GM12878 (cell line): ENCODE measurements around the gene RBPMS2. TPM values are rescaled to one million over a fixed set of nuclear protein-coding genes. Genes with fewer than 3 reads are reported as not detected.
A peak's percentile ranks its signal among the peaks of the same experiment; 100 is the strongest.

Experiments used
- ATAC-seq: fragments of 200-7000 bp; cut with Tn5 transposase; 3 replicates; pipeline ENCODE4 v1.9.1; 2020; ENCODE audit warnings: mild to moderate bottlenecking, moderate library complexity
- BruUV-seq: library from RNA; stranded (reverse); fragments of 400-500 nt; replicated peaks from 2 replicates; lab custom pipeline; 2021; lab: Mats Ljungman, UMichigan
- CTCF ChIA-PET: fragments of 300-600 bp; sonication (Branson Sonifier 250); formaldehyde crosslinking; extraction: SDS; loops from one replicate; lab custom pipeline; 2021; ENCODE audit warnings: inconsistent platforms; lab: Yijun Ruan, JAX
- POLR2A ChIA-PET: fragments of 350-600 bp; formaldehyde crosslinking; extraction: SDS; loops from one replicate; lab custom pipeline; 2021; ENCODE audit warnings: inconsistent platforms; lab: Charles Lee
- RAD21 ChIA-PET: fragments of 300-600 bp; sonication (Branson Sonifier 250); formaldehyde crosslinking; loops from one replicate; lab custom pipeline; 2023; ENCODE audit warnings: antibody characterized with exemption; ENCODE audit not compliant: unreplicated experiment; lab: Charles Lee
- SMC1A ChIA-PET: fragments of 300-600 bp; sonication (Branson Sonifier 250); formaldehyde crosslinking; loops from one replicate; lab custom pipeline; 2023; ENCODE audit not compliant: unreplicated experiment, uncharacterized antibody; lab: Charles Lee
- DNase-seq: peaks from one replicate; pipeline ENCODE4 v3.0.0-alpha.2; 2011; ENCODE audit warnings: low read depth, low spot score
- FAIRE-seq: peaks from 3 replicates; lab custom pipeline; 2011; peaks lifted over from hg19 to GRCh38; lab: Jason Lieb, UNC
- H2AFZ ChIP-seq: 2 replicates; pipeline ENCODE4 v1.6.0; 2011; ENCODE audit warnings: low read depth, low read length, control low read depth; ENCODE audit not compliant: control insufficient read depth
- H3K27ac ChIP-seq: 2 replicates; pipeline ENCODE4 v1.5.1; 2011; ENCODE audit warnings: control low read depth; ENCODE audit not compliant: control insufficient read depth, insufficient read depth
- H3K27me3 ChIP-seq, 2 experiments: replicated peaks in 1 of 2; 2 replicates each; pipeline versions ENCODE4 v1.6.0 to v1.6.1; 2011; ENCODE audit warnings: low read length in 1 of 2; ENCODE audit not compliant: control insufficient read depth in 2 of 2, insufficient read depth in 2 of 2
- H3K36me3 ChIP-seq, 2 experiments: 2 replicates each; pipeline ENCODE4 v1.5.1; 2011; ENCODE audit warnings: low read length in 1 of 2; ENCODE audit not compliant: control insufficient read depth in 2 of 2, insufficient read depth in 2 of 2
- H3K4me1 ChIP-seq: 2 replicates; pipeline ENCODE4 v1.6.1; 2011; ENCODE audit warnings: mild to moderate bottlenecking, low read length, moderate library complexity, mixed read lengths; ENCODE audit not compliant: control insufficient read depth, insufficient read depth
- H3K4me2 ChIP-seq: 2 replicates; pipeline ENCODE4 v1.6.0; 2011; ENCODE audit warnings: control low read depth; ENCODE audit not compliant: control insufficient read depth, insufficient read depth
- H3K4me3 ChIP-seq: fragments of 200-600 bp; sonication (generic); 2 replicates; pipeline ENCODE4 v1.5.1; 2016
- H3K79me2 ChIP-seq: 2 replicates; pipeline ENCODE4 v1.6.0; 2011; ENCODE audit warnings: low read length; ENCODE audit not compliant: control insufficient read depth, insufficient read depth
- H3K9ac ChIP-seq: 2 replicates; pipeline ENCODE4 v1.8.0; 2011; ENCODE audit warnings: low read length, control low read depth, mixed read lengths; ENCODE audit not compliant: control insufficient read depth, insufficient read depth
- H3K9me3 ChIP-seq: replicated peaks from 3 replicates; pipeline ENCODE4 v1.5.1; 2011; ENCODE audit warnings: mild to moderate bottlenecking, low read length; ENCODE audit not compliant: control insufficient read depth, insufficient read depth
- H4K20me1 ChIP-seq: 2 replicates; pipeline ENCODE4 v1.6.0; 2011; ENCODE audit not compliant: control insufficient read depth, insufficient read depth
- BHLHE40 ChIP-seq, 2 experiments: fragments of 450-650 bp in 1 of 2; IDR thresholded peaks; 2 replicates each; pipeline ENCODE4 v1.6.1; 2011 to 2017; ENCODE audit warnings: low read depth in 2 of 2, borderline replicate concordance in 1 of 2, improper control_type of control experiment in 1 of 2, low read length in 1 of 2, mild to moderate bottlenecking in 1 of 2
- MYB ChIP-seq: fragments of 150-350 bp; IDR thresholded peaks from 2 replicates; pipeline ENCODE4 v1.6.1; 2014; ENCODE audit warnings: mild to moderate bottlenecking, low read depth, low read length, borderline replicate concordance
- NR2F1 ChIP-seq: fragments of 450-650 bp; conservative IDR thresholded peaks from 2 replicates; pipeline ENCODE4 v1.6.1; 2017; ENCODE audit warnings: mild to moderate bottlenecking
- SIX5 ChIP-seq: IDR thresholded peaks from 2 replicates; pipeline ENCODE4 v1.6.1; 2011; ENCODE audit warnings: mild to moderate bottlenecking, low read depth, low read length, moderate library complexity; ENCODE audit not compliant: severe bottlenecking
- TAF1 ChIP-seq: IDR thresholded peaks from 2 replicates; pipeline ENCODE4 v1.6.1; 2011; ENCODE audit warnings: mild to moderate bottlenecking, low read depth, low read length, borderline replicate concordance
- WGBS: methylation state at CpG from one replicate; pipeline ENCODE4 v1.1.6; 2016; ENCODE audit warnings: low lambda C conversion rate; ENCODE audit not compliant: insufficient replicate concordance, insufficient coverage; ENCODE audit errors: missing lambda C conversion rate; 5-methylcytosine and 5-hydroxymethylcytosine counted together
- in situ Hi-C: fragments of 300-500 bp; cut with MboI; formaldehyde crosslinking; loops from 9 replicates; pipeline ENCODE4 v1.14.3; 2018; ENCODE audit warnings: mixed read lengths
- intact Hi-C: fragments of 100-400 bp; cut with micrococcal nuclease; formaldehyde crosslinking; loops from one replicate; pipeline ENCODE4 v1.14.2; 2022; ENCODE audit not compliant: unreplicated experiment
- polyA plus RNA-seq, 11 experiments: library from polyadenylated mRNA; depleted of rRNA in 4 of 11; unstranded in 6 of 11; stranded (reverse) in 5 of 11; fragments of >200 nt; fragmentation: Nextera tagmentation in 4 of 11; fragmentation: Illumina TruSeq in 1 of 11; extraction: Ambion mirVana in 4 of 11; extraction: Trizol in 1 of 11; gene quantifications; 1 replicate in 1 of 11; 2 replicates in 10 of 11; pipeline versions ENCODE4 v1.2.1 to v1.2.3, GENCODE V29; 2011 to 2016; ENCODE audit warnings: inconsistent platforms in 2 of 11, missing spikeins in 2 of 11, low read depth in 1 of 11
- total RNA-seq, 4 experiments: library from RNA; depleted of rRNA in 3 of 4; stranded (reverse); fragments of >200 nt in 3 of 4; fragmentation: Illumina TruSeq in 1 of 4; extraction: Trizol in 1 of 4; gene quantifications; 2 replicates each; pipeline versions ENCODE4 v1.2.1 to v1.2.3, GENCODE V29; 2013 to 2021
- TF ChIP-seq, protein P1 (sequence below): IDR thresholded peaks from 2 replicates; pipeline ENCODE4 v1.6.1; 2011; ENCODE audit warnings: borderline replicate concordance, low read depth, mild to moderate bottlenecking, moderate library complexity, low read length; ENCODE audit not compliant: insufficient read depth, poor library complexity, severe bottlenecking
- TF ChIP-seq, protein P2 (sequence below): fragments of 450-650 bp; formaldehyde crosslinking; IDR thresholded peaks from 2 replicates; pipeline ENCODE4 v1.4.0; 2020; ENCODE audit warnings: mild to moderate bottlenecking, moderate library complexity

RBPMS2 gene
- total and polyA plus RNA-seq, 10 of the 15 experiments (the other 5 are each of a cell fraction or from before 2014, with no cell fraction given), result 0.06 to 0.31 (median 0.19) TPM; not detected in 3

DNA sequence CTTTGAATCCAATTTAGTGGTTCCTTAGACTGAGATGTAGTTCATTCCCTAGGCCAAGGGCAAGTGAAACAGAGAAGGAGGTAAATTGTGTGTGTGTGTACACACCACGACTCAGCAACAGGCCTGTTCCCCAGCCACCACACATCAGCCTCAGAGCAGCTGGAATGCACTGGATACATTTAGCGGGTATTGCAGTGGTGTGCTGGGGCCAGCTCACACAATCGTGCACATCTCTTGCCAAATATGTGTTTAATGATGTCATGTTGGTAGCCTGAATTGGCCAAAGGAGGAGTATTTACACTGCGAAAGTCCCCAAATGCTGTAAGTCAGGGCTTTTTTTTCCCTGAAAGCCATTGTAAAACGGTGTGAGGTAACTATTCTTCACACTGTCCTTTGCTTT is 82.3 kb downstream of the RBPMS2 start:
- no TSS peak for BruUV-seq
- POLR2A ChIA-PET, result no interaction called here
- RAD21 ChIA-PET, result interaction anchor here (4.8 kb wide), 1 partner anchor 35 kb away, joined by 22 read pairs; no protein-coding TSS in a partner anchor
- H3K27me3 ChIP-seq, result no peaks in the 10 kb centered on the region
- no peak overlapping the region for H3K9ac ChIP-seq
- in situ Hi-C loops, result no loop called here
- ATAC-seq (no peak), FAIRE-seq (no peak), DNase-seq (no peak)
- H3K27ac ChIP-seq, result no peak overlapping the region
- no peak overlapping the region for H3K4me3 ChIP-seq
- TF ChIP-seq MYB (no peak), SIX5 (no peak), BHLHE40 (IDR thresholded peaks at IDR 0.05; ENCODE audit: borderline replicate concordance in 1 of 2, low read depth in 2 of 2, low read length in 1 of 2) (peak in 1 of 2 experiments; percentile 10; a peak in 1 of 4 replicates), TAF1 (no peak), NR2F1 (no peak)
- TF ChIP-seq, protein P1, sequence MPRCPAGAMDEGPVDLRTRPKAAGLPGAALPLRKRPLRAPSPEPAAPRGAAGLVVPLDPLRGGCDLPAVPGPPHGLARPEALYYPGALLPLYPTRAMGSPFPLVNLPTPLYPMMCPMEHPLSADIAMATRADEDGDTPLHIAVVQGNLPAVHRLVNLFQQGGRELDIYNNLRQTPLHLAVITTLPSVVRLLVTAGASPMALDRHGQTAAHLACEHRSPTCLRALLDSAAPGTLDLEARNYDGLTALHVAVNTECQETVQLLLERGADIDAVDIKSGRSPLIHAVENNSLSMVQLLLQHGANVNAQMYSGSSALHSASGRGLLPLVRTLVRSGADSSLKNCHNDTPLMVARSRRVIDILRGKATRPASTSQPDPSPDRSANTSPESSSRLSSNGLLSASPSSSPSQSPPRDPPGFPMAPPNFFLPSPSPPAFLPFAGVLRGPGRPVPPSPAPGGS, result peak; percentile 12
- TF ChIP-seq, protein P2, sequence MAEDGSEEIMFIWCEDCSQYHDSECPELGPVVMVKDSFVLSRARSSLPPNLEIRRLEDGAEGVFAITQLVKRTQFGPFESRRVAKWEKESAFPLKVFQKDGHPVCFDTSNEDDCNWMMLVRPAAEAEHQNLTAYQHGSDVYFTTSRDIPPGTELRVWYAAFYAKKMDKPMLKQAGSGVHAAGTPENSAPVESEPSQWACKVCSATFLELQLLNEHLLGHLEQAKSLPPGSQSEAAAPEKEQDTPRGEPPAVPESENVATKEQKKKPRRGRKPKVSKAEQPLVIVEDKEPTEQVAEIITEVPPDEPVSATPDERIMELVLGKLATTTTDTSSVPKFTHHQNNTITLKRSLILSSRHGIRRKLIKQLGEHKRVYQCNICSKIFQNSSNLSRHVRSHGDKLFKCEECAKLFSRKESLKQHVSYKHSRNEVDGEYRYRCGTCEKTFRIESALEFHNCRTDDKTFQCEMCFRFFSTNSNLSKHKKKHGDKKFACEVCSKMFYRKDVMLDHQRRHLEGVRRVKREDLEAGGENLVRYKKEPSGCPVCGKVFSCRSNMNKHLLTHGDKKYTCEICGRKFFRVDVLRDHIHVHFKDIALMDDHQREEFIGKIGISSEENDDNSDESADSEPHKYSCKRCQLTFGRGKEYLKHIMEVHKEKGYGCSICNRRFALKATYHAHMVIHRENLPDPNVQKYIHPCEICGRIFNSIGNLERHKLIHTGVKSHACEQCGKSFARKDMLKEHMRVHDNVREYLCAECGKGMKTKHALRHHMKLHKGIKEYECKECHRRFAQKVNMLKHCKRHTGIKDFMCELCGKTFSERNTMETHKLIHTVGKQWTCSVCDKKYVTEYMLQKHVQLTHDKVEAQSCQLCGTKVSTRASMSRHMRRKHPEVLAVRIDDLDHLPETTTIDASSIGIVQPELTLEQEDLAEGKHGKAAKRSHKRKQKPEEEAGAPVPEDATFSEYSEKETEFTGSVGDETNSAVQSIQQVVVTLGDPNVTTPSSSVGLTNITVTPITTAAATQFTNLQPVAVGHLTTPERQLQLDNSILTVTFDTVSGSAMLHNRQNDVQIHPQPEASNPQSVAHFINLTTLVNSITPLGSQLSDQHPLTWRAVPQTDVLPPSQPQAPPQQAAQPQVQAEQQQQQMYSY (CRISPR knock-in tag), result no peak
- peaks cover 5 to 15% of the 10 kb centered on the region in 2 experiments for H3K36me3 ChIP-seq
- no peaks in the 10 kb centered on the region for H3K9me3 ChIP-seq
- 97% methylated on average over 5 of the region's 5 CpGs for WGBS
- H4K20me1 ChIP-seq, result no peaks in the 10 kb centered on the region
- intact Hi-C loops, result no loop called here
- no peak overlapping the region for H3K4me2 ChIP-seq
- no peak overlapping the region for H2AFZ ChIP-seq
- H3K4me1 ChIP-seq, result peaks cover 22% of the 10 kb centered on the region
- CTCF ChIA-PET, result interaction anchor here (1.0 to 15.4 kb wide), 3 partner anchors 9 to 36 kb away, joined by 4 to 267 read pairs (median 6); no protein-coding TSS in a partner anchor
- H3K79me2 ChIP-seq, result peaks cover 30% of the 10 kb centered on the region
- SMC1A ChIA-PET, result interaction anchor here (0.8 to 1.2 kb wide), 2 partner anchors 41 to 202 kb away, joined by 3 read pairs; no protein-coding TSS in a partner anchor
